ENCODE data around the gene P2RY6.

DNA sequence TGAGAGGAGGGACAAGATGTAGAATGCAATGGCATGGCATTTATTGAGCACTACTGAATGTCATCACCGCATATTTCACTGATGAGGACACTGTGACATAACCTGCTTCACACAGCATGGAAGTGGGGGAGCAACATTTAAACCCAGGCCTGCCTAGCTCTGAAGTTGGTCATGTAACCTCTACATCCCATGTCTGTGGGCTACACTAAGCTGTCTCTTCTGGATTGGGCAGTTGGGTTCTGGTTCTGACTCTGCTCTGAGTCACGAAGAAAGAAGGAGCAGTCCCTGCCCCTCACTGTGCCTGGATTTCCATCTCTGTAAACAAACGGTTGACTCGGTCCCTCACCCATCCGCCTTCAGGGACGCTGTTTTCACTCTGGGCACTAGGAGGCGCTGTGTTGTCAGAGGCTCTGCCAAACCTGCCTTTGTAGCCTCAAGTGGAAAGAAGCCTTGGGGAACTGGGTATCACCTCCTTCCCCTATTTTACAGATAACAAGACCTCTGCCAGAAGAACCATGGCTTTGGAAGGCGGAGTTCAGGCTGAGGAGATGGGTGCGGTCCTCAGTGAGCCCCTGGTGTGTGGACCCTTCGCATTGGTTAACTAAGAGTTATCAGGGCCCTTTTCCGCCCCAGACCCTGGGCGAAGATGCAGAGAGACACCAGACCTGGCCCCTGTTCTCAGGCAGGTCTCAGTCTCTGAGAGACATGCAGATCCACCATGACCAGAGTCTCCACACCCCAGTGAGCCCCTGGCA, 23.3 kb downstream of the P2RY6 start:
- no peak for TF ChIP-seq POLR2A (IDR thresholded peaks at IDR 0.05)
- TF ChIP-seq, protein P1, sequence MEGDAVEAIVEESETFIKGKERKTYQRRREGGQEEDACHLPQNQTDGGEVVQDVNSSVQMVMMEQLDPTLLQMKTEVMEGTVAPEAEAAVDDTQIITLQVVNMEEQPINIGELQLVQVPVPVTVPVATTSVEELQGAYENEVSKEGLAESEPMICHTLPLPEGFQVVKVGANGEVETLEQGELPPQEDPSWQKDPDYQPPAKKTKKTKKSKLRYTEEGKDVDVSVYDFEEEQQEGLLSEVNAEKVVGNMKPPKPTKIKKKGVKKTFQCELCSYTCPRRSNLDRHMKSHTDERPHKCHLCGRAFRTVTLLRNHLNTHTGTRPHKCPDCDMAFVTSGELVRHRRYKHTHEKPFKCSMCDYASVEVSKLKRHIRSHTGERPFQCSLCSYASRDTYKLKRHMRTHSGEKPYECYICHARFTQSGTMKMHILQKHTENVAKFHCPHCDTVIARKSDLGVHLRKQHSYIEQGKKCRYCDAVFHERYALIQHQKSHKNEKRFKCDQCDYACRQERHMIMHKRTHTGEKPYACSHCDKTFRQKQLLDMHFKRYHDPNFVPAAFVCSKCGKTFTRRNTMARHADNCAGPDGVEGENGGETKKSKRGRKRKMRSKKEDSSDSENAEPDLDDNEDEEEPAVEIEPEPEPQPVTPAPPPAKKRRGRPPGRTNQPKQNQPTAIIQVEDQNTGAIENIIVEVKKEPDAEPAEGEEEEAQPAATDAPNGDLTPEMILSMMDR (IDR thresholded peaks at IDR 0.05): no peak

All from lower leg skin (tissue), 3 donors.